ENCODE measurements around the gene ZNF384.

Gene ZNF384

GRCh38 chr12:6667559-6668210, 21.5 kb downstream of the ZNF384 start:
- H3K27me3 ChIP-seq (ENCODE audit: insufficient read depth, low read depth, severe bottlenecking): no peaks in the 10 kb centered on the region
- H3K4me3 ChIP-seq (ENCODE audit: low read depth, low read length): no peak overlapping the region
- DNase-seq: peak; percentile 59
- no peaks in the 10 kb centered on the region for H3K9me3 ChIP-seq (ENCODE audit: severe bottlenecking)
- H3K27ac ChIP-seq: no peak overlapping the region
- TF ChIP-seq CTCF (IDR thresholded peaks at IDR 0.05; ENCODE audit: low read depth, low read length): peak; percentile 74
- peaks cover 62% of the 10 kb centered on the region for H3K36me3 ChIP-seq

- no peak for DNase-seq
- Histone ChIP-seq H3K27me3 (ENCODE audit: insufficient read depth, low read depth, severe bottlenecking) (no peaks in the 10 kb centered on the region), H3K36me3 (peaks cover 49% of the 10 kb centered on the region), H3K4me3 (ENCODE audit: low read depth, low read length) (no peak overlapping the region), H3K9me3 (ENCODE audit: severe bottlenecking) (no peaks in the 10 kb centered on the region), H3K27ac (no peak overlapping the region)
- no peak for TF ChIP-seq CTCF (IDR thresholded peaks at IDR 0.05; ENCODE audit: low read depth, low read length)
These were observed 23.0 kb downstream of the ZNF384 start for GRCh38 chr12:6666211-6666610.

GRCh38 chr12:6664902-6665301, 24.3 kb downstream of the ZNF384 start:
- peaks cover 38% of the 10 kb centered on the region for H3K36me3 ChIP-seq
- no peak overlapping the region for H3K4me3 ChIP-seq (ENCODE audit: low read depth, low read length)
- DNase-seq: no peak
- TF ChIP-seq CTCF (IDR thresholded peaks at IDR 0.05; ENCODE audit: low read depth, low read length): no peak
- no peak overlapping the region for H3K27ac ChIP-seq
- H3K9me3 ChIP-seq (ENCODE audit: severe bottlenecking): no peaks in the 10 kb centered on the region
- H3K27me3 ChIP-seq (ENCODE audit: insufficient read depth, low read depth, severe bottlenecking): no peaks in the 10 kb centered on the region

GRCh38 chr12:6662906-6663742, 26.1 kb downstream of the ZNF384 start, which contains the start of gene ING4:
ING4 (minus strand) TSS chr12:6663119; CDS start chr12:6663101, 18 bp downstream.
- Histone ChIP-seq H3K27ac (peak within 1 kb of the TSS; percentile 80), H3K9me3 (ENCODE audit: severe bottlenecking) (no peaks in the 10 kb centered on the region), H3K27me3 (ENCODE audit: insufficient read depth, low read depth, severe bottlenecking) (no peaks in the 10 kb centered on the region), H3K4me3 (ENCODE audit: low read depth, low read length) (peak within 1 kb of the TSS; percentile 72), H3K36me3 (peaks cover 20% of the 10 kb centered on the region)
- DNase-seq: peak; percentile 98
- no peak for TF ChIP-seq CTCF (IDR thresholded peaks at IDR 0.05; ENCODE audit: low read depth, low read length)

GRCh38 chr12:6662602-6662905, 26.6 kb downstream of the ZNF384 start:
- H3K9me3 ChIP-seq (ENCODE audit: severe bottlenecking): no peaks in the 10 kb centered on the region
- peaks cover 15% of the 10 kb centered on the region for H3K36me3 ChIP-seq
- no peaks in the 10 kb centered on the region for H3K27me3 ChIP-seq (ENCODE audit: insufficient read depth, low read depth, severe bottlenecking)
- no peak for DNase-seq
- peak overlapping the region; percentile 72 for H3K4me3 ChIP-seq (ENCODE audit: low read depth, low read length)
- no peak for TF ChIP-seq CTCF (IDR thresholded peaks at IDR 0.05; ENCODE audit: low read depth, low read length)
- H3K27ac ChIP-seq: peak overlapping the region; percentile 68
